Peyer's patch (tissue), 4 donors: ENCODE measurements around the gene CPT1B.

Experiments used
- POLR2A ChIP-seq, 2 donors: fragments of 450-650 bp; IDR thresholded peaks; one replicate each; pipeline ENCODE4 v1.5.1; 2017; ENCODE audit warnings: antibody characterized with exemption in 2 of 2, mild to moderate bottlenecking in 2 of 2, moderate library complexity in 2 of 2
- TF ChIP-seq, protein P1 (sequence below), 6 experiments: fragments of 450-650 bp in 4 of 6; fragments of 200-600 bp in 2 of 6; sonication (generic) in 1 of 6; IDR thresholded peaks; one replicate each; pipeline ENCODE4 v1.5.1; 2017 to 2019; ENCODE audit warnings: antibody characterized with exemption in 6 of 6, mild to moderate bottlenecking in 3 of 6, moderate library complexity in 1 of 6

DNA sequence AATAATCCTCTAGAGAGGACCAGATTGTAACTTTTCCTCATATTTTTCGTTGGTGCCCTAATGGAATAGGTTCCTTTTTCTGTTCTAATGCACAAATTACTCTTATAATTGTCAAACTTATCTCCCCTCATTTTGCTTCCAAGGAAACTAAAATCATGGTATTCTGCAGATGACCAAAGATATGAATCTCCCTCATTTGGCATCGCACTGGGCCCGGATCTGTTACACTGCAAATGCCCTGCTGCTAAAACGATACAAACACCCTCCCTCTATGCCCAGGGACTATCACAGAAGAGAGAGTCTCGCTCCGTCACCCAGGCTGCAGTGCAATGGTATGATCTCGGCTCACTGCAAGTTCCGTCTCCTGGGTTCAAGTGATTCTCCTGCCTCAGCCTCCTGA is 24.9 kb downstream of the CPT1B start:
- TF ChIP-seq, protein P1, sequence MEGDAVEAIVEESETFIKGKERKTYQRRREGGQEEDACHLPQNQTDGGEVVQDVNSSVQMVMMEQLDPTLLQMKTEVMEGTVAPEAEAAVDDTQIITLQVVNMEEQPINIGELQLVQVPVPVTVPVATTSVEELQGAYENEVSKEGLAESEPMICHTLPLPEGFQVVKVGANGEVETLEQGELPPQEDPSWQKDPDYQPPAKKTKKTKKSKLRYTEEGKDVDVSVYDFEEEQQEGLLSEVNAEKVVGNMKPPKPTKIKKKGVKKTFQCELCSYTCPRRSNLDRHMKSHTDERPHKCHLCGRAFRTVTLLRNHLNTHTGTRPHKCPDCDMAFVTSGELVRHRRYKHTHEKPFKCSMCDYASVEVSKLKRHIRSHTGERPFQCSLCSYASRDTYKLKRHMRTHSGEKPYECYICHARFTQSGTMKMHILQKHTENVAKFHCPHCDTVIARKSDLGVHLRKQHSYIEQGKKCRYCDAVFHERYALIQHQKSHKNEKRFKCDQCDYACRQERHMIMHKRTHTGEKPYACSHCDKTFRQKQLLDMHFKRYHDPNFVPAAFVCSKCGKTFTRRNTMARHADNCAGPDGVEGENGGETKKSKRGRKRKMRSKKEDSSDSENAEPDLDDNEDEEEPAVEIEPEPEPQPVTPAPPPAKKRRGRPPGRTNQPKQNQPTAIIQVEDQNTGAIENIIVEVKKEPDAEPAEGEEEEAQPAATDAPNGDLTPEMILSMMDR (IDR thresholded peaks at IDR 0.05), result no peak
- TF ChIP-seq POLR2A (IDR thresholded peaks at IDR 0.05), result no peak
